Islet precursor cell (in vitro differentiated cells): ENCODE measurements around the gene EXOSC2.

Experiments
- DNase-seq: peaks from one replicate; pipeline ENCODE4 v3.0.0-alpha.2; 2018

Gene EXOSC2

DNA sequence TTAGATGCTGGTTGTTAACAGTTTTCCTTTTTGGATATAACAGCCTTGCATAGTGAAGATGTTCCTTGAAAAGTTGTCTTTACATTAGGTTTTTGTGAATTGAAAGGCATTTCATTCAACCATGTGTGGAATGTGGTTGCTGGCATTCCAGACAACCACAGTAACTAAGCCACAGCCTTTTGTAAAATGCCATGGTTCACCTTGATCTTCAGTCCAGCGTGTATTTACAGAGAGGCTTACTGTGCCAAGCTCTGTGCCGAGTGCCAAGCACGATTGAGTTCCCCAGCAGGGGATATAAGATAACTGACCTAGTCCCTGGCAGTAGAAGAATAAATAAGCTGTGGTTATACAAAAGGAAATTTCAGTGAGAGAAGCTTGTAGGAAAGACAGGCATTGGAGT, 4.9 kb downstream of the EXOSC2 start:
- DNase-seq: peak; percentile 62

DNA sequence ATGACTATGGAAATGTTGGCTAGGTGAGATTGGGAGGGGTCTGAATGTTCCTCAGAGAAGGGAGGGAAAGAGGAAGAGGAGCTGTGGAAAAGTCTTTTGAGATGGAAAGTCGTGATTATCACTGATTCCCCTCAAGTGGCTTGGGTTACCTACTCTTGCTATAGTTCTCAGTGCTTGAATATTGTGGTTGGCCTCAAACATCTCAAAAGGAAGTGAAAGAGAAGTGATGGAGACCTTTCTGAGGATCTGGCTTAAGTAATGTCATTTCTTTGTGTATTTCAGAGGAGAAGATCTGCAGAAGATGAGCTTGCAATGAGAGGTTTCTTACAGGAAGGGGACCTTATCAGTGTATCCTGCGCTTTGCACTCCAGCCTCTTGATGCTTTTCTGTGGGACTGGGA, 5.5 kb downstream of the EXOSC2 start:
- no peak for DNase-seq

DNA sequence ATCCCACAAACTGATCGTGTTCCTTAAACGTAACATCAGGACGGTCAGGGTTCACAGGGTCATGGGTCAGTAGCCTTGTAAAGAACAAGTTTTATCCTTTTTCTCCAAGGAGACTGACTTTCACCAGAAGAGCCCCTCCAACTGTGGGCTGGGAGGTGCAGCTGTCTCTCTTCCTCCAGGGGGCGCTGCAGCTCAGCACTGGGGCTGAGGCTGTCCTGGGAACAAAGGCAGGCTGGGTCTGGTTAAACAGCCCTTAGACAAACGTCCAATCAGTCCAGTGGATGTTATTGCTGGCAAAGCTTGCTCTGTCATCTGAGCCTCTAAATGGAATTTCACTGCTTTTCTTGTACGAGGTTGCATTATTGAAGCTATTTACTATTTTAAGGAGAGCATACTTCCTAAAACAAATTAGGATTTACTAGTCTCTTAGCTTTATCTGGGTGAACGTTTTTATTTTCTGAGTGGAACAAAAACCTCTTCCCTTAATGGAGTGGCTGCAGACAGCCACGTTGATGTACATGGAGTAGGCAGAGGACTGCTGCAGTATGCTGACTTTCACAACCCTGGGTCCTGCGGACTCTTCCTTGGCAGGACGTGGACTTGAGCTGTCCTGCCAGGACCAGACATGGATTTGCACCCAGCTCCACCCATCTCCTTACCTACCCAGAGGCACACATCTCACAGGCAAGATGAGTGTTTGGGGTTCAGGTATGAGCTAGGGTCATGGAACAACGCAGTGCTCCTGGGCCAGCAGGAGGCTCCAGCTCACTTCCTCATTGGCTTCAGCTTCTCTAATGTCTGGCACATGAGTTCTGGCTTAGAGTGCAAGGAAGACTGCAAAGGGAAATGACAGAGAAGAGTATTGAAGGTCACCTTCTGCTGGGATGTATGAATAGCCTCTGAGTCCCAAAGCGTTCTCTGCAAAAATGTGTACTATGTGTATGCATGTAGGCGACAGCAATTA, 7.8 kb downstream of the EXOSC2 start:
- DNase-seq: peak; percentile 91

DNA sequence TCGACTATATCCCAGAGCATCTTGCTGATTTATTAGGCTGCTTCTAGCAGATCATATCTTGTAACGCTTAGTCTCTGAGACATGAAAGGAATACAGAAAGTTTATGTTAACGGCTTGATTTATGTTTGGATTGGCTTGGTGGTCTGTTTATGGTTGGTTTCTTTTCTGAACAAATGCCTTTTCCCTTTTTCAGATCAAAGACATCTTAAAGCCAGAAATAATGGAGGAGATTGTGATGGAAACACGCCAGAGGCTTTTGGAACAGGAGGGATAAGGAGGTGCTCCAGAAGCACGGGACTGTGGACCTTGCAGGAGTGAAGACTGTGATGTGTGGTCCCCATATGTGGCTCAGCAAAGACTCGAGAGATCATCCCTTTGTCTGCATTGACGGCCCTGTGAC, 9.9 kb downstream of the EXOSC2 start:
- DNase-seq: no peak

DNA sequence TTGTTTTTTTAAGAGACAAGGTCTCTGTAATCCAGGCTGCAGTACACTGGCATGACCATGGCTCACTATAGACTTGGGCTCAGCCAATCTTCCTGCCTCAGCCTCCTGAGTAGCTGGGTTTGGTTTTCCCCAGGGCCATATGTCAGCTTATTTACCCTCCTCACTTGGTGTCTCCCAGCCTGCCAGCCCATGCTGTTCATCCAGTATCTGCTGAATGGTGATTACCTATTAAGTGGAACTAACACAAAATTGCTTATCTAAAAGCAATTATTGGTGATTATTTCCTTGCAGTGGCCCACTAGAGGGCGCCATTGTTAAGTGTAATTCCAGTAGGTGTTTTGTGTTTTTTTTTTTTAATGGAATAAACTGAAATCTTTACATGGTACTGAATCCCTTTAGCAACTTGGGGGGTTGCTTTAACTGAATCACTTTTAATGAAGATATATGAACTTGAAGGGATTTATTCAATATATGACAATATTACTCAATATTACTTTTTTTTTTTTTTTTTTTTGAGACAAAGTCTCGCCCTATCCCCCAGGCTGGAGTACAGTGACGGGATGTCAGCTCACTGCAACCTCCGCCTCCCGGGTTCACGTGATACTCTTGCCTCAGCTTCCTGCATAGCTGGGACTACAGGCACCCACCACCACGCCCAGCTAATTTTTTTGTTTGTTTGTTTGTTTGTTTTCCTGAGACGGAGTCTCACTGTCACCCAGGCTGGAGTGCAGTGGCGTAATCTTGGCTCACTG, 13.8 kb downstream of the EXOSC2 start:
- DNase-seq: peak; percentile 63

DNA sequence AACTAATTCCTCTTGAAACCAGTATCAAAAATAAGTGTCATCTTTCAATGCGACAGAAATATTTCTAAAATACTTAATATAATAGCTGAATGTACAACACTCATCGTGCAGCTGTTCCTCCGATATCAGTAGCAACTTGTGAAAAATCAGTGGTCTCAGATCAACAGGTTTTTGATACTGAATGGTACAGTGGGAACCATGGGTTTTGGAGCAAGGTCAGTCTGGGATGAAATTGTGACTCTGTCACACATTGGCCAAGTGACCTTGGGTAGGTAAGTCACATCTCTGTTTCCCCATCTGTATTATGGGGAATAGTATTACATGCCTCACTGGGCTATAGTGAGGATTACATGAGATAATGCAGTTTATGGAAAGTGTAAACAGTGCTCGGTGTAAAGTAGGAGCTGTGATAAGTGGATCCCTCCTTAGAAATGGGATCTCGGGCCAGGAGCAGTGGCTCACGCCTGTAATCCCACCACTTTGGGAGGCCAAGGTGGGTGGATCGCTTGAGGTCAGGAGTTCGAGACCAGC, 17.3 kb downstream of the EXOSC2 start:
- no peak for DNase-seq

DNA sequence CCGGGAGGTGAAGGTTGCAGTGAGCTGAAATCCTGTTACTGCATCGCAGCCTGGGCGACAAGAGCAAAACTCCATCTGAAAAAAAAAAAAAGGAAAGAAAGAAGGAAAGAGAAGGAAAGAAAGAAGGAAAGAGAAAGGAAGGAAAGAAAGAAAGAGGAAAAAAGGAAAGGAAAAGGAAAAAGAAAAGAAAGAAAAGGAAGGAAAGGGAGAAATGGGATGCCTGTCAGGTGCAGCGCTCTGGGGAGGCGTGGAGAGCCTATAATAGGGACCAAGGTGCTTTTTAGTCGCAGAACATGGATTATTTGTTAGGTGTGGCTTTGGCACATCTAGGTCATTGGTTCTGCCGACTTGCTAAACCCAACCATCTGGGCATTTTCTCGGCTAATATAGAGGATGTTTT, 17.9 kb downstream of the EXOSC2 start:
- DNase-seq: no peak

DNA sequence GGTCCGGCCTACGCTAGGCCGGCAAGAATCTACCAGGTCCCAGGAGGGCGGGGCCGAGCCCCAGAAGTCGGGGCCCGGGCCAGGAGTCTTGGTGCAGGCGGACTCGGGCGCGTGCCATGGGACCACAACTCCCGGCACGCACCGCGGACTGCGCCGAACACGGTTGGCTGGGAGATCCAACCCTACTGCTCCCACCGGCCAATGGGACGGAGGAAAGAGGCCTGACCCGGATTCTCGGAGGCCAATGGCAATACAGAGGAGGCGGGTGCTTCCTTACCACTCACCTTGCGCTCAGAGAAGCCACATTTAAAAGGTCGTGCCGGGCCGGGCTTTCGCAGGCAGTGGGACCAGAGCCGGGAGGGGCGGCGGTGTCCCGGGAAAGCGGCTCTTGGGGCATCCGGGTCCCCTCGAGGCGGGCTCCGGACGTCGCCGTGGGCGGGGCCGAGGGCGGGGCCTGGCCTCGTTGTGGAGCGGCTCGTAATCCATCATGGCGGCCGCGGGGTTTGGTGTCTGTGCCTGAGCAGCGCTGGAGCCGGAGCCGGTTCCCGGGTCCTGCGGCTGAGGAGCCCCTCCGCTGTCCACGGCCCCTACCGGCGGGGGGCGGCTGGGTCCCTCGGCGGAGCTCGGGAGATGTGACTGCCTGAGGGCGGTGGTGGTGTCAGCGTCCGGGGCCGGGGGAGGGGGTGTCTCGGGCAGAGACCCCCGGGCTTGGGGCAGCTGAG, 19.1 kb downstream of the EXOSC2 start:
- peak; percentile 100 for DNase-seq

DNA sequence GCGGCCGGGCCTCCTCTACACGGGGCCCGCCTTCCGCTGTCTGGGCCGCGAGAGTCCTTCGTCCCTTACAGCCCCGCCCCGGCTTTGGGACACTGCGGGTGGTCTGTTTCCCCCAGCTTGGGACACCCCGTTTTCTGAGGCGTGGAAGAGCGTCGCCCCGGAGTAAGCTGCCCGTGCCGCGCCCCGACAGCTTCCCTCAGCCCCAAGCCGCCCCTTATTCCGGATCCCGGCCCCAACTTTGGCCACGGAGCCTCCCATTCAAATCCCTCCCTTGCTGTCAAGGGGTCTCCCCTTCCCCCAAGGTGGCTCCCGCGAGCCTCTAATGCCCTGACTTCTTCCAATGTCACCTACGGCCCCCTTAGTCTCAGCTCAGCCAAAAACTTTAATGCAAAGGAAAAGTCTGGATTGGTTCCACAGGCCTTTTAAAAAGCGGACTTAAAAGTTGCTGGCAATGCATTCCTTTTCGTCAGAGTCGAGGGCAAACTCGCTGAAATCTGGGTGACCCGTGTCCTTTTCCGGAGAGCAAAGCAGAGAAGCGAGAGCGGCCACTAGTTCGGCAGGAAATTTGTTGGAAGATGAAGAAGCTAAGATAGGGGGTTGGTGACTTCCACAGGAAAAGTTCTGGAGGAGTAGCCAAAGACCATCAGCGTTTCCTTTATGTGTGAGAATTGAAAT, 19.8 kb downstream of the EXOSC2 start:
- peak; percentile 62 for DNase-seq

DNA sequence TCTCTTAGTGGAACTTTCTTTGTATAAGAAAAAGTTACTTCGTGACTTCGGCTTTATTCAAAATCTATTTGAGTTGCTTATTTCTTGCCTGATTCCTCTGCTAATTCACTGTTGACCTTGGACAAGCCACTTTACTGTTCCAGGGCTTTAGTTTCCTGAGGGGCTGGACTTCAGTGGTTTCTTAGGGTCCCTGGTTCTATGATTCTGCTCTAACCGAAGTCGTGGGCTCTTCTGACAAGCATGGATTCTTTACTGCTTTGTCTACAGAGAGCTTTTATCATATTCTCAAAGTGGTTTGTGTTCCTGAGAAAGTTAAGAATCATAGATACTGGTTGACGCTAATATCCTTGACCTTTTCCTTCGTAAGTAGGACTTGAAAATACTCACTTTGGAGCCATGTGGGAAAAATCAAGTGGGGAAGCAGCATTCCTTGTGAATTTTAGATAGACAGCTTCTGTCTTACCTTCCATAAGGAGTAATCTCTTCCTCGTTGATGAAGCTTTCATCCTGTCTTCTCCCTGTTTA, 21.1 kb downstream of the EXOSC2 start:
- no peak for DNase-seq

DNA sequence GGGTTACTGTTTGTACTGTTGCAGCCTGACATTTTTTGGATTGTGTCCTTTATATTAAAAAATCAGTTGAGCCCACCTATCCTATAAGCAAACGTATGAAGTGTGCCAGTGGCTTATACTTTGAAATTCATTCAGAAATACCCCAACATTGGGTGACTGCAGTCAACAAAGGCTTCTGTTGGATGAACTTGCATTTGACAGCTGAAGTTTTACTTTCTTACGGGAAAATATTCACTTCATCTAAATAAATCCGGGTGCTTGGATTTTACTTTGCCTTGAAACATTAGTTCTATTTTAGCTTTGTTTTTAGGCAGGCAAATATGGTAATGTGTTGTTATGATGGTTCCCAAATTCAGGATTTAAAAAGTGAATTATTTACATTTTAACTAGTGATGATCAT, 21.7 kb downstream of the EXOSC2 start:
- no peak for DNase-seq

DNA sequence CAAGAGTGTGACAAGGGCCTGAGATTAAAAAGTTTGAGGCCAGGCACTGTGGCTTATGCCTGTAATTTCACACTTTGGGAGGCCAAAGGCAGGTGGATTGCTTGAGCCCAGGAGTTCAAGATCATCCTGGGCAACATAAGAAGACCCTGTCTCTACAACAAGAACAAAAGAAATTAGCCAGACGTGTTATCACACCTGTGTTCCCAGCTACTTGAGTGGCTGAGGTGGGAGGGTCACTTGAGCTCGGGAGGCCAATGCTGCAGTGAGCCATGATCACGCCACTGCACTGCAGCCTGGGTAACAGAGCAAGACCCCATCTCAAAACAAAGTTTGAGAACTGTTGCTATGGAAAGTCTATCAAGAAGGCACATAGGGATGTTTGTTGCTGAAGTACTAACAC, 25.0 kb downstream of the EXOSC2 start:
- no peak for DNase-seq

DNA sequence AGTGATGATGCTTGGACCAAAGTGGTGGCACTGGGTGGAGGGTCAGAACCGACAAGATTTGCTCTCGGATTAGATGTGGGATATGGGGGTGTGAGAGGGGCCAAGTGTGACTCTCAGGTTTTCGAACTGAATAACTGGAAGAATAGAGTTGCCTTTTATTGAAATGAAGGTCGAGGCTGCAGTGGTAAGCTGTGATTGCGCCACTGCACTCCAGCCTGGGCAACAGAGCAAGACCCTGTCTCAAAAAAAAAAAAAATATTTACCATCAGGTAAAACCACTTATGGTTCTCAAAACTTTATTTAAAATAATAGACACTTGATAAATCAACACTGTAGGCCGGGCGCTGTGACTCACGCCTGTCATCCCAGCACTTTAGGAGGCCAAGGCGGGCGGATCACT, 27.2 kb downstream of the EXOSC2 start:
- DNase-seq: no peak

DNA sequence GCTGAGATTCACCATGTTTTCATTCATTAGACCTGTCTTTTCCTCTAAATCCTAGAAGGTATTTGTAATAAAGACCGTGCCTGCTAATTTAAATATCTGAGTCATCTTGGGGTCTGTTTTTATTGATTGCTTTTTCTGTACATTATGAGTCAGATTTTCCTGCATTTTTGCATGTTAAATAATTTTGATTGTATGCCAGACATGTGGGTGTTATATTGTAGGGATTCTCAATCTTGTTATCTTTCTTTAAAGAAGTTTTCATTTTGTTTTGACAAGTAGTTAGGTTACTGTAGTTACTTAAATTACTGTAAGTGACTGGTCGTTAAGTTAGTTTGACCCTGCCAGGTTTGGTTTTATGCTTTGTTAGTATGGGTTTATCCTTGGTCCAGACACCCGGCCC, 35.1 kb downstream of the EXOSC2 start:
- no peak for DNase-seq

DNA sequence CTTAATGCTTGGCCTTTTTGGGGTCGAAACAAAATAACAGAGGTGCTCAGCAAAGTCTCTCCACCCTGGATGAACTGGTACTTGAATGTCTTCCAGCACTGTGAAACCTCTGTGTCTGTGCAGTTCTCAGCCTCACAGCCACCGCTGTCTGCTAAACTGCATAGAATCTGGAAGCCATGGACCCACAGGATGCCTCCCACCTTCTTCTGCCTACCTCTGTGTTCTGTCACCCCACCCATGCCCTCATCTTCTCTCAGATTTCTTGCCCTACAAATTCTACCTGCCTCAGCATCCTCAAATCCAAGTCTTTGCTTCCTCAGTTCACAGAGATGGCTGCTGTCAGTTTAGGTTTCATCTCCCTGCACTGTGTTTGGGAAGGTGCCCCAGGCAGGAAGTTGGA, 35.6 kb downstream of the EXOSC2 start:
- no peak for DNase-seq

DNA sequence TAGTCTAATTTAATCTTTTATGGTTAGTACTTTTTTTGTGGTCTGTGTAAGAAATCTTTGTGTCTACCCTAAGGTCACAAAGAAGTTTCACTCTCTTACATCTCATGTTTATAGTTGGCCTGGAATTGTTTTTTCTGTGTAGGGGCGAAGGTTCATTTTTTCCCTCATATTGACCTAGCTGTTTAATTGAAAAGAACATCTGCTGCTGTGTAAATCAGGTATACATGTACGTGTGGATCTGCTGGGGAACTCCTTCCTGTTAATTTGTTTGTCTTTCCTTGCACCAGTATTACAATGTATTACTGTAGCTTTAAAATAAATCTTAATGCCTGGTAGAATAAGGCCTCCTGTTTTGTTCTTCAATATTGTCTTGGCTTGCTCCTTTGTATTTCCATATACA, 37.8 kb downstream of the EXOSC2 start:
- no peak for DNase-seq

DNA sequence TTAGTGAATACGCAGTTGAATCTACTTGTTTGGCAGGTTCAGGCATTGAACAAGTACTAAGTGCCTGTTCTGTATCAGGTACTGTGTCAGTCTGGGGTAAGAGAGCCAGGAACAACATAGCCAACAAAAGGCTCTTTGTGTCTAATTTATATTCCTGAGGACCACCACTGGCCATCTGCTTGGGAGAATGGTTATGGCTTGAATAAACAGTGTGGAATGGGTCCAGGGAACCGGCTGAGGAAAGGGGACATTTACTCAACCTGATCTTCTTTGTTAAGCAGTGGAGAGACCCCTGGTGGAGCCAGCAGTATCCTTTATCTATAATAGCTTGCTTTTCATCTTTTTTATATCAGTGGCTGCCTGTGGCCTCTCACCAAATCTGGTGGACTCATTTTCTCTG, 38.6 kb downstream of the EXOSC2 start:
- DNase-seq: peak; percentile 72

DNA sequence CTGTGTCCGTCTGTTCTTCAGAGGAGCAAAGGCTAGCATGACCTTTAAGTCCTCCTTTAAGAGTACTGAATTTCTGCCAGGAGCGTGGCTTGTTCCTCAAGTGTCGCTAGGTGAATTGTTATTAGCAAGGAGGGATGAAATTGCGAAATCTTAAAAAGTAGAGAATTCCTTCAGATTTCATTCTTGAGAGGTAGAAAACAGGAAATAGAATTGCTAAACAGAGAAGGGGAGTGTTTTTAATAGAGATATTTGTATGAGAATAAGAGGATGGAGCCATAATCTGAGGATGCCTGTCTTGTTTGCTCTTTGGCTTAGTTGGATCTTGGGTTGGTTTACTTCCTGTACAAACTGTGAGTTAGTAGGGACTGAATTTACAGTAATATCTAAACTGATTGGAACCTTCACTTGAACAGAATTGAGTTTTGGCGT, 39.2 kb downstream of the EXOSC2 start:
- DNase-seq: no peak

DNA sequence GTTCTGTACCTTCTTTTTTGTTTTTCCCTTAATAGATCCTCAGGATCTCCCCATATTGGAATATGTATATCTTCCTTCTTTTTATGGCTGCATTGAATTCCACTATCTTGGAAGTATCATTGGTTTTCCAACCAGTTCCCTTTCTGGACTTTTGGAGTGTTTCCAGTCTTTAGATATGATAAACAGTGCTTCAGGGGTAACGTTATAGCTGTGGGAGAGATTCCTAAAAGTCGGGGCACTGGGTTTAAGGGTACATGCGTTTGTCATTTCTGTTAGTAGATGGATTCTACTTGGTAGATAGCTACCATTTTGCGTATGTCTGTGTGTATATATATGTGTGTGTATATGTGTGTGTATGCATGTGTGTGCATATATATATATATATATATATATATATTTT, 42.0 kb downstream of the EXOSC2 start:
- DNase-seq: no peak

DNA sequence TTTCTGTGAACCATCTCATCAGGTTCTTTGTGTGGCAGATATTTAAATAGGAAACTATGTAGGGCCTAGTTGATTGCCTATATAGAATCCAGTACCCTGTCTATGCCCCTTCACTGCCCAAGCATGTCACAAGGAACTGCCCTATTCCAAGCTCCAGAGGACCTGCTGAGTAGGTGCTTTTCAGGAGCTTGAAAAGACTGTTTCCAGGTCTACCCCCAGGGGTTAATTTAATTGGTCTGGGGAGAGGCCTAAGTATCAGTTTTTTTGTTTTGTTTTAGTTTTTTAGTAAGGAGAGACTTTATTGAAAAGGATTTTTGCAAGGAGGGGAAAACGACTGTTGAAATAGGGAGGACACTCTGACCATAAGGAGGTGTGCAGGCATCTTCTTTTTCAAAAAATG, 43.3 kb downstream of the EXOSC2 start:
- DNase-seq: no peak

DNA sequence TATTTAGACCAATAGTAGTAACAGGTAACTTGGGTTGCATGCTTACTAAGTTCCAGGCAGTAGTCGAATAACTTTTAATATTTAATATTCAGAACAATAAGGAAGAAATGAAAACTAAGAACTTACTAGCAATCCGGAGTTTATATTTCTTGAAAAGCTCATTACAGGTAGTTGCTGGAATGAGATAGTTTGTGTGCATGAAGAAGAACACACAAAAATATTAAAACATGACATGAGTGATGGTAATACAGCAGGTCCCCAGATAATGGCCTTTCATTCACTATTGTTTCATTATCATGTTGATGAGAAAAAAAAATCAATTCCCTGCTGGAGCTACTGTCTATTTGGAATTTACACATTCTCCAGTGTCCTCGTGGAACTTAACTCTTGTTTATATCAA, 44.7 kb downstream of the EXOSC2 start:
- no peak for DNase-seq

DNA sequence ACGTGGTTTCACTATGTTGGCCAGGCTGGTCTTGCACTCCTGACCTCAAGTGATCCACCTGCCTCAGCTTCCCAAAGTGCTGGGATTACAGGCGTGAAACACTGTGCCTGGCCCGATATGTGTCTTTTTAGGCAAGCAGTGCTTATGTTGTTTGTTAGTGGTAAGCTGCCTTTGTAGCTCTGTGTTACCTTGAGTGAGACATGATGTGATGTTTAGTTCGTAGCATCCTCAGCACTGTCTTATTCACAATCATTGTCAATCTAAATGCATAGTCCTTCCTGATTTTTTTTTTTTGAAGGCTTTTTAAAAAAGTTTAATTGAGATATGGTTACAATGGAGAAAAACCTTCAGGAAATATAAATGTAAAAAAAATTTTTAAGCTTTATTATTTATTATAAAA, 45.5 kb downstream of the EXOSC2 start:
- DNase-seq: no peak
